MCF 10A (cell line): ENCODE measurements around the gene PRAMEF14. TPM values are rescaled to one million over a fixed set of nuclear protein-coding genes. Genes with fewer than 3 reads are reported as not detected.
"Not testable (repeated sequence)": the region's sequence is repeated elsewhere in the genome, so short reads cannot be mapped to it uniquely, and the experiment has no call there.

Experiments used
- Bru-seq: library from RNA; stranded (reverse); fragments of 400-500 nt; gene quantifications from one replicate; lab custom pipeline; 2021; lab: Mats Ljungman, UMichigan
- BruChase-seq, 2 experiments: library from RNA; stranded (reverse); fragments of 400-500 nt; gene quantifications; one replicate each; lab custom pipeline; 2021; lab: Mats Ljungman, UMichigan
- BruUV-seq: library from RNA; stranded (reverse); fragments of 400-500 nt; replicated peaks from 2 replicates; lab custom pipeline; 2021; lab: Mats Ljungman, UMichigan
- CTCF ChIA-PET: fragments of 300-600 bp; sonication (Branson Sonifier 250); formaldehyde crosslinking; extraction: SDS; loops from one replicate; lab custom pipeline; 2021; ENCODE audit warnings: antibody characterized with exemption, inconsistent platforms; lab: Yijun Ruan, JAX
- POLR2A ChIA-PET: fragments of 300-600, 350-650 bp; sonication (Branson Sonifier 250); formaldehyde crosslinking; extraction: SDS; loops from one replicate; lab custom pipeline; 2020; ENCODE audit warnings: antibody characterized with exemption, inconsistent platforms; lab: Yijun Ruan, JAX
- DNase-seq: peaks from one replicate; pipeline ENCODE4 v3.0.0-alpha.2; 2018; ENCODE audit not compliant: unreplicated experiment
- H3K27ac Mint-ChIP-seq: one replicate; pipeline ENCODE4 v1.8.0; 2022; ENCODE audit warnings: mild to moderate bottlenecking, low read depth, mixed read lengths; ENCODE audit not compliant: unreplicated experiment
- H3K27me3 Mint-ChIP-seq: one replicate; pipeline ENCODE4 v1.8.0; 2022; ENCODE audit warnings: mixed read lengths; ENCODE audit not compliant: insufficient read depth, unreplicated experiment
- H3K36me3 Mint-ChIP-seq: one replicate; pipeline ENCODE4 v1.8.0; 2022; ENCODE audit warnings: mild to moderate bottlenecking, moderate library complexity, mixed read lengths; ENCODE audit not compliant: insufficient read depth, unreplicated experiment
- H3K4me1 Mint-ChIP-seq: one replicate; pipeline ENCODE4 v1.8.0; 2022; ENCODE audit warnings: mixed read lengths; ENCODE audit not compliant: insufficient read depth, unreplicated experiment
- H3K4me3 Mint-ChIP-seq: one replicate; pipeline ENCODE4 v1.8.0; 2022; ENCODE audit warnings: mild to moderate bottlenecking, moderate library complexity, mixed read lengths; ENCODE audit not compliant: unreplicated experiment
- H3K9me3 Mint-ChIP-seq: one replicate; pipeline ENCODE4 v1.8.0; 2022; ENCODE audit warnings: mixed read lengths; ENCODE audit not compliant: unreplicated experiment
- intact Hi-C: fragments of 100-400 bp; cut with micrococcal nuclease; formaldehyde crosslinking; loops from 2 replicates; pipeline ENCODE4 v1.14.1; 2022
- long read RNA-seq: library from polyadenylated mRNA; stranded (forward); transcript quantifications from one replicate; pipeline ENCODE4 v2.0.0, GENCODE V29; 2022
- total RNA-seq: library from RNA; stranded (reverse); gene quantifications from 2 replicates; pipeline ENCODE4 v1.2.3, GENCODE V29; 2022

PRAMEF14 gene
- total RNA-seq (not detected in 2 replicates), Bru-seq, nascent RNA (not detected), BruChase-seq, experiment 1, labeled RNA remaining after a 6-hour chase (not detected), BruChase-seq, experiment 2, labeled RNA remaining after a 2-hour chase (not detected)
- long read RNA-seq = 0 reads

GRCh38 chr1:13347034-13347433, at the start of gene PRAMEF14:
TSS of gene PRAMEF14 (minus strand) at chr1:13347134. CDS start at chr1:13345314, 1,820 bp downstream.
- H3K27me3 Mint-ChIP-seq, DNase-seq, BruUV-seq, H3K9me3 Mint-ChIP-seq, H3K36me3 Mint-ChIP-seq, POLR2A ChIA-PET, H3K27ac Mint-ChIP-seq, intact Hi-C loops, CTCF ChIA-PET, H3K4me3 Mint-ChIP-seq, H3K4me1 Mint-ChIP-seq: not testable (repeated sequence)

- DNase-seq, BruUV-seq, H3K4me1 Mint-ChIP-seq, H3K4me3 Mint-ChIP-seq, H3K27ac Mint-ChIP-seq, H3K9me3 Mint-ChIP-seq, intact Hi-C loops, H3K36me3 Mint-ChIP-seq: not testable (repeated sequence)
- POLR2A ChIA-PET = interaction anchor here (0.6 kb wide), 1 partner anchor 20 kb away, joined by 3 read pairs; no protein-coding TSS in a partner anchor
- H3K27me3 Mint-ChIP-seq = peaks cover 20% of the 10 kb centered on the region
- CTCF ChIA-PET = interaction anchor here (0.7 kb wide), 1 partner anchor 425 kb away, joined by 4 read pairs; no protein-coding TSS in a partner anchor
These were observed 48.4 kb upstream of the PRAMEF14 start for GRCh38 chr1:13395311-13395710.

GRCh38 chr1:13394761-13395160, 47.8 kb upstream of the PRAMEF14 start:
- H3K9me3 Mint-ChIP-seq = not testable (repeated sequence)
- POLR2A ChIA-PET = interaction anchor here (0.6 kb wide), 1 partner anchor 20 kb away, joined by 3 read pairs; no protein-coding TSS in a partner anchor

GRCh38 chr1:13393004-13393403, 46.1 kb upstream of the PRAMEF14 start:
- H3K9me3 Mint-ChIP-seq, POLR2A ChIA-PET, H3K36me3 Mint-ChIP-seq, DNase-seq, intact Hi-C loops, H3K27ac Mint-ChIP-seq, H3K4me3 Mint-ChIP-seq, BruUV-seq, H3K4me1 Mint-ChIP-seq: not testable (repeated sequence)
- CTCF ChIA-PET = interaction anchor here (1.1 to 1.2 kb wide), 2 partner anchors 30 to 42 kb away, joined by 3 to 5 read pairs; no protein-coding TSS in a partner anchor
- H3K27me3 Mint-ChIP-seq = peaks cover 28% of the 10 kb centered on the region

More at GRCh38 chr1:13394761-13395160, 47.8 kb upstream of the PRAMEF14 start:
- H3K27me3 Mint-ChIP-seq = peaks cover 26% of the 10 kb centered on the region
- CTCF ChIA-PET, H3K36me3 Mint-ChIP-seq, H3K27ac Mint-ChIP-seq, BruUV-seq, H3K4me1 Mint-ChIP-seq, DNase-seq, H3K4me3 Mint-ChIP-seq, intact Hi-C loops: not testable (repeated sequence)

GRCh38 chr1:13389332-13389731, 42.4 kb upstream of the PRAMEF14 start, which contains the start of gene PRAMEF17:
TSS of gene PRAMEF17 (plus strand) at chr1:13389632. CDS start at chr1:13389658, 26 bp downstream.
- H3K36me3 Mint-ChIP-seq, H3K4me3 Mint-ChIP-seq, BruUV-seq, H3K4me1 Mint-ChIP-seq, H3K27ac Mint-ChIP-seq, H3K9me3 Mint-ChIP-seq, DNase-seq, POLR2A ChIA-PET, intact Hi-C loops: not testable (repeated sequence)
- peaks cover 30% of the 10 kb centered on the region for H3K27me3 Mint-ChIP-seq
- CTCF ChIA-PET = interaction anchor here (0.6 to 1.2 kb wide), 2 partner anchors 31 to 624 kb away, joined by 3 read pairs; no protein-coding TSS in a partner anchor

GRCh38 chr1:13380380-13380779, 33.4 kb upstream of the PRAMEF14 start:
- DNase-seq, H3K4me3 Mint-ChIP-seq, H3K9me3 Mint-ChIP-seq, H3K36me3 Mint-ChIP-seq, H3K4me1 Mint-ChIP-seq, POLR2A ChIA-PET, H3K27ac Mint-ChIP-seq, BruUV-seq, intact Hi-C loops: not testable (repeated sequence)
- CTCF ChIA-PET = interaction anchor here (0.8 kb wide), 1 partner anchor 38 kb away, joined by 3 read pairs; no protein-coding TSS in a partner anchor
- peaks cover 15% of the 10 kb centered on the region for H3K27me3 Mint-ChIP-seq

- CTCF ChIA-PET = interaction anchor here (0.6 kb wide), 1 partner anchor 54 kb away, joined by 3 read pairs; no protein-coding TSS in a partner anchor
- H3K27me3 Mint-ChIP-seq, H3K9me3 Mint-ChIP-seq, BruUV-seq, intact Hi-C loops, DNase-seq, H3K4me1 Mint-ChIP-seq, H3K27ac Mint-ChIP-seq, H3K4me3 Mint-ChIP-seq, H3K36me3 Mint-ChIP-seq, POLR2A ChIA-PET: not testable (repeated sequence)
These were observed 32.0 kb upstream of the PRAMEF14 start for GRCh38 chr1:13378983-13379382.
